Measurements from ENCODE around the gene LARGE1. TPM values are rescaled to one million over a fixed set of nuclear protein-coding genes. Genes with fewer than 3 reads are reported as not detected.

The LARGE1 gene
- polyA plus RNA-seq, 1 experiment, result 8.5 TPM

GRCh38 chr22:33819743-33820142 is 100.5 kb downstream of the LARGE1 start:
- ChIA-PET POLR2A (no interaction called here), CTCF (interaction anchor here (1.7 kb wide), 1 partner anchor 13 kb away, joined by 4 read pairs; no protein-coding TSS in a partner anchor)
- H3K36me3 ChIP-seq (ENCODE audit: control insufficient read depth, insufficient read depth, low read length), result no peaks in the 10 kb centered on the region
- TF ChIP-seq, protein P1, sequence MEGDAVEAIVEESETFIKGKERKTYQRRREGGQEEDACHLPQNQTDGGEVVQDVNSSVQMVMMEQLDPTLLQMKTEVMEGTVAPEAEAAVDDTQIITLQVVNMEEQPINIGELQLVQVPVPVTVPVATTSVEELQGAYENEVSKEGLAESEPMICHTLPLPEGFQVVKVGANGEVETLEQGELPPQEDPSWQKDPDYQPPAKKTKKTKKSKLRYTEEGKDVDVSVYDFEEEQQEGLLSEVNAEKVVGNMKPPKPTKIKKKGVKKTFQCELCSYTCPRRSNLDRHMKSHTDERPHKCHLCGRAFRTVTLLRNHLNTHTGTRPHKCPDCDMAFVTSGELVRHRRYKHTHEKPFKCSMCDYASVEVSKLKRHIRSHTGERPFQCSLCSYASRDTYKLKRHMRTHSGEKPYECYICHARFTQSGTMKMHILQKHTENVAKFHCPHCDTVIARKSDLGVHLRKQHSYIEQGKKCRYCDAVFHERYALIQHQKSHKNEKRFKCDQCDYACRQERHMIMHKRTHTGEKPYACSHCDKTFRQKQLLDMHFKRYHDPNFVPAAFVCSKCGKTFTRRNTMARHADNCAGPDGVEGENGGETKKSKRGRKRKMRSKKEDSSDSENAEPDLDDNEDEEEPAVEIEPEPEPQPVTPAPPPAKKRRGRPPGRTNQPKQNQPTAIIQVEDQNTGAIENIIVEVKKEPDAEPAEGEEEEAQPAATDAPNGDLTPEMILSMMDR (IDR thresholded peaks at IDR 0.05; ENCODE audit: insufficient read depth, low read depth, low read length), result no peak
- H3K4me3 ChIP-seq (ENCODE audit: low read depth, low read length), result no peak overlapping the region
- DNase-seq (ENCODE audit: low read depth), result no peak
- H3K27me3 ChIP-seq (ENCODE audit: control insufficient read depth, insufficient read depth, low read length), result no peaks in the 10 kb centered on the region

GRCh38 chr22:33817512-33818127 is 102.7 kb downstream of the LARGE1 start:
- ChIA-PET POLR2A (no interaction called here), CTCF (no interaction called here)
- no peak for DNase-seq (ENCODE audit: low read depth)
- H3K27me3 ChIP-seq (ENCODE audit: control insufficient read depth, insufficient read depth, low read length), result no peaks in the 10 kb centered on the region
- TF ChIP-seq, protein P1 (IDR thresholded peaks at IDR 0.05; ENCODE audit: insufficient read depth, low read depth, low read length), result no peak
- no peaks in the 10 kb centered on the region for H3K36me3 ChIP-seq (ENCODE audit: control insufficient read depth, insufficient read depth, low read length)
- no peak overlapping the region for H3K4me3 ChIP-seq (ENCODE audit: low read depth, low read length)

- no peak for DNase-seq (ENCODE audit: low read depth)
- TF ChIP-seq, protein P1 (IDR thresholded peaks at IDR 0.05; ENCODE audit: insufficient read depth, low read depth, low read length), result no peak
- Histone ChIP-seq H3K27me3 (ENCODE audit: control insufficient read depth, insufficient read depth, low read length) (no peaks in the 10 kb centered on the region), H3K36me3 (ENCODE audit: control insufficient read depth, insufficient read depth, low read length) (no peaks in the 10 kb centered on the region), H3K4me3 (ENCODE audit: low read depth, low read length) (no peak overlapping the region)
- POLR2A ChIA-PET, result no interaction called here
- CTCF ChIA-PET, result no interaction called here
Observed at GRCh38 chr22:33812360-33812977, 107.8 kb downstream of the LARGE1 start.

GRCh38 chr22:33811686-33812085 is 108.6 kb downstream of the LARGE1 start:
- CTCF ChIA-PET, result interaction anchor here (1.2 kb wide), 1 partner anchor 111 kb away, joined by 3 read pairs; no protein-coding TSS in a partner anchor
- DNase-seq (ENCODE audit: low read depth), result peak; percentile 37
- H3K27me3 ChIP-seq (ENCODE audit: control insufficient read depth, insufficient read depth, low read length), result no peaks in the 10 kb centered on the region
- TF ChIP-seq, protein P1 (IDR thresholded peaks at IDR 0.05; ENCODE audit: insufficient read depth, low read depth, low read length), result no peak
- no peak overlapping the region for H3K4me3 ChIP-seq (ENCODE audit: low read depth, low read length)
- POLR2A ChIA-PET, result no interaction called here
- H3K36me3 ChIP-seq (ENCODE audit: control insufficient read depth, insufficient read depth, low read length), result no peaks in the 10 kb centered on the region

GRCh38 chr22:33811208-33811607 is 109.1 kb downstream of the LARGE1 start:
- Histone ChIP-seq H3K27me3 (ENCODE audit: control insufficient read depth, insufficient read depth, low read length) (no peaks in the 10 kb centered on the region), H3K4me3 (ENCODE audit: low read depth, low read length) (no peak overlapping the region), H3K36me3 (ENCODE audit: control insufficient read depth, insufficient read depth, low read length) (no peaks in the 10 kb centered on the region)
- no peak for DNase-seq (ENCODE audit: low read depth)
- POLR2A ChIA-PET, result no interaction called here
- CTCF ChIA-PET, result interaction anchor here (1.2 kb wide), 1 partner anchor 112 kb away, joined by 3 read pairs; no protein-coding TSS in a partner anchor
- TF ChIP-seq, protein P1 (IDR thresholded peaks at IDR 0.05; ENCODE audit: insufficient read depth, low read depth, low read length), result no peak

Measured in BJ (cell line).